Psoas muscle (tissue), 8 donors: ENCODE measurements around the gene PAM16. TPM values are rescaled to one million over a fixed set of nuclear protein-coding genes. Genes with fewer than 3 reads are reported as not detected.

Source experiments
- ATAC-seq, 4 donors: fragments of 200-7000 bp; cut with Tn5 transposase; one replicate each; pipeline ENCODE4 v1.9.1; 2020; ENCODE audit warnings: moderate library complexity in 3 of 4, mild to moderate bottlenecking in 2 of 4
- DNase-seq, 2 donors: peaks; one replicate each; pipeline ENCODE4 v3.0.0-alpha.2; 2020
- H3K27ac ChIP-seq: fragments of 200-600 bp; one replicate; pipeline ENCODE4 v1.8.0; 2022
- H3K27me3 ChIP-seq, 3 donors: fragments of 200-600 bp in 1 of 3; one replicate each; pipeline versions ENCODE4 v1.6.1 to v1.8.0; 2013 to 2022; ENCODE audit warnings: low read length in 2 of 3, mild to moderate bottlenecking in 2 of 3, moderate library complexity in 1 of 3; ENCODE audit not compliant: insufficient read depth in 3 of 3
- H3K36me3 ChIP-seq, 2 donors: fragments of 200-600 bp in 1 of 2; one replicate each; pipeline versions ENCODE4 v1.6.1 to v1.8.0; 2013 to 2022; ENCODE audit warnings: low read depth in 1 of 2, mild to moderate bottlenecking in 1 of 2, moderate library complexity in 1 of 2; ENCODE audit not compliant: insufficient read depth in 1 of 2
- H3K4me1 ChIP-seq: fragments of 200-600 bp; one replicate; pipeline ENCODE4 v1.8.0; 2022
- H3K4me3 ChIP-seq: fragments of 200-600 bp; one replicate; pipeline ENCODE4 v1.8.0; 2022; ENCODE audit warnings: mild to moderate bottlenecking
- H3K9me3 ChIP-seq: fragments of 200-600 bp; one replicate; pipeline ENCODE4 v1.8.0; 2022
- CTCF ChIP-seq: fragments of 200-600 bp; IDR thresholded peaks from one replicate; pipeline ENCODE4 v1.8.0; 2022; ENCODE audit warnings: antibody characterized with exemption
- WGBS, 3 donors: extraction: QIAGEN DNeasy Blood & Tissue Kit; methylation state at CpG; one replicate each; pipeline versions ENCODE4 v1.1.6 to v1.1.7; 2013; 5-methylcytosine and 5-hydroxymethylcytosine counted together
- intact Hi-C, 2 donors: fragments of 100-400 bp; cut with DNase I; formaldehyde crosslinking; loops; one replicate each; pipeline versions ENCODE4 v1.11.0 to v1.14.2; 2022
- polyA plus RNA-seq, 3 donors: library from polyadenylated mRNA; stranded (reverse); fragments of 200-250 nt; gene quantifications; one replicate each; pipeline ENCODE4 v1.2.3, GENCODE V29; 2013
- total RNA-seq, 4 donors: library from RNA; stranded (reverse); fragmentation: NEBNext Ultra II Directional in 2 of 4; extraction: Animal tissue kit (Norgen Biotek cat#: 25700) in 2 of 4; gene quantifications; one replicate each; pipeline versions ENCODE4 v1.2.1 to v1.2.4, GENCODE V29; 2021 to 2023
- donor health status: healthy with polysubstance abuse.
- donor health status: DM: no; HTN: no; CAD: no; lungs with moderate emphysema.
- donor health status: Bipolar disorder and iron deficiency.
- donor health status: healthy.
- donor health status: DM: yes; HTN: yes; CAD: no.
- donor health status: DM: no; HTN: no; CAD: no.
- donor health status: DM: no; HTN: no; CAD: no.
- donor health status: DM: yes; HTN: yes; CAD: no.

The PAM16 gene
- total and polyA plus RNA-seq, 7 donors, result 60.5 to 163 (median 84.2) TPM

- ATAC-seq (no peak), DNase-seq (no peak)
- H3K4me3 ChIP-seq, result peak overlapping the region; percentile 72
- no peaks in the 10 kb centered on the region for H3K27me3 ChIP-seq
- WGBS, 3 donors, result 32 to 36% (median 35%) methylated on average over 24 of the region's 24 CpGs
- H3K36me3 ChIP-seq, result peaks cover 0 to 9% of the 10 kb centered on the region in 2 donors
- intact Hi-C loops, result no loop called here
- H3K4me1 ChIP-seq, result peaks cover 36% of the 10 kb centered on the region
- TF ChIP-seq CTCF, result no peak
- H3K9me3 ChIP-seq, result no peaks in the 10 kb centered on the region
- peak overlapping the region; percentile 85 for H3K27ac ChIP-seq
Measured at GRCh38 chr16:4350365-4350786, 745 bp downstream of the PAM16 start.

- 92 to 94% (median 94%) methylated on average over 5 of the region's 5 CpGs for WGBS, 3 donors
- peaks cover 41% of the 10 kb centered on the region for H3K4me1 ChIP-seq
Measured at GRCh38 chr16:4349332-4349731, 1.8 kb downstream of the PAM16 start.

GRCh38 chr16:4347765-4348509, 3.2 kb downstream of the PAM16 start:
- WGBS, 3 donors, result 55 to 72% (median 65%) methylated on average over 17 of the region's 17 CpGs
- Histone ChIP-seq H3K36me3 (peaks cover 0 to 3% of the 10 kb centered on the region in 2 donors), H3K4me1 (peaks cover 45% of the 10 kb centered on the region), H3K4me3 (no peak overlapping the region), H3K27me3 (no peaks in the 10 kb centered on the region), H3K27ac (peak overlapping the region; percentile 53), H3K9me3 (no peaks in the 10 kb centered on the region)
- intact Hi-C loops, result no loop called here
- DNase-seq (no peak), ATAC-seq (peak in 2 of 4 donors; percentile 18 to 42)
- TF ChIP-seq CTCF, result no peak

More at GRCh38 chr16:4349332-4349731, 1.8 kb downstream of the PAM16 start:
- Histone ChIP-seq H3K27ac (no peak overlapping the region), H3K9me3 (no peaks in the 10 kb centered on the region), H3K4me3 (no peak overlapping the region), H3K36me3 (peaks cover 0 to 3% of the 10 kb centered on the region in 2 donors), H3K27me3 (no peaks in the 10 kb centered on the region)
- DNase-seq (no peak), ATAC-seq (no peak)
- no peak for TF ChIP-seq CTCF
- intact Hi-C loops, result no loop called here

- DNase-seq (no peak), ATAC-seq (peak in 1 of 4 donors; percentile 3)
- no peaks in the 10 kb centered on the region for H3K9me3 ChIP-seq
- H3K27me3 ChIP-seq, result no peaks in the 10 kb centered on the region
- H3K4me3 ChIP-seq, result no peak overlapping the region
- H3K36me3 ChIP-seq, result peaks cover 0 to 3% of the 10 kb centered on the region in 2 donors
- H3K27ac ChIP-seq, result peak overlapping the region; percentile 53
- TF ChIP-seq CTCF, result no peak
- WGBS, 3 donors, result 74 to 86% (median 74%) methylated on average over 8 of the region's 8 CpGs
- intact Hi-C loops, result no loop called here
- H3K4me1 ChIP-seq, result peaks cover 47% of the 10 kb centered on the region
Measured at GRCh38 chr16:4347010-4347409, 4.1 kb downstream of the PAM16 start.
